ENCODE measurements around the gene ALDH1B1.
"Not testable (repeated sequence)": the region's sequence is repeated elsewhere in the genome, so short reads cannot be mapped to it uniquely, and the experiment has no call there.

Gene ALDH1B1

DNA sequence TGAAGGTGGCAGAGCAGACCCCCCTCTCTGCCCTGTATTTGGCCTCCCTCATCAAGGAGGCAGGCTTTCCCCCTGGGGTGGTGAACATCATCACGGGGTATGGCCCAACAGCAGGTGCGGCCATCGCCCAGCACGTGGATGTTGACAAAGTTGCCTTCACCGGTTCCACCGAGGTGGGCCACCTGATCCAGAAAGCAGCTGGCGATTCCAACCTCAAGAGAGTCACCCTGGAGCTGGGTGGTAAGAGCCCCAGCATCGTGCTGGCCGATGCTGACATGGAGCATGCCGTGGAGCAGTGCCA lies 3.8 kb downstream of the ALDH1B1 start:
- Histone ChIP-seq H3K4me3 (ENCODE audit: severe bottlenecking) (no peak overlapping the region), H3K4me1 (ENCODE audit: insufficient read depth, poor library complexity, severe bottlenecking) (no peaks in the 10 kb centered on the region), H3K27ac (ENCODE audit: poor library complexity, severe bottlenecking) (no peak overlapping the region), H3K27me3 (ENCODE audit: insufficient read depth, poor library complexity, severe bottlenecking) (no peaks in the 10 kb centered on the region), H3K36me3 (ENCODE audit: low read depth) (peaks cover 41% of the 10 kb centered on the region), H3K9me3 (ENCODE audit: severe bottlenecking) (no peaks in the 10 kb centered on the region)
- TF ChIP-seq, protein P1, sequence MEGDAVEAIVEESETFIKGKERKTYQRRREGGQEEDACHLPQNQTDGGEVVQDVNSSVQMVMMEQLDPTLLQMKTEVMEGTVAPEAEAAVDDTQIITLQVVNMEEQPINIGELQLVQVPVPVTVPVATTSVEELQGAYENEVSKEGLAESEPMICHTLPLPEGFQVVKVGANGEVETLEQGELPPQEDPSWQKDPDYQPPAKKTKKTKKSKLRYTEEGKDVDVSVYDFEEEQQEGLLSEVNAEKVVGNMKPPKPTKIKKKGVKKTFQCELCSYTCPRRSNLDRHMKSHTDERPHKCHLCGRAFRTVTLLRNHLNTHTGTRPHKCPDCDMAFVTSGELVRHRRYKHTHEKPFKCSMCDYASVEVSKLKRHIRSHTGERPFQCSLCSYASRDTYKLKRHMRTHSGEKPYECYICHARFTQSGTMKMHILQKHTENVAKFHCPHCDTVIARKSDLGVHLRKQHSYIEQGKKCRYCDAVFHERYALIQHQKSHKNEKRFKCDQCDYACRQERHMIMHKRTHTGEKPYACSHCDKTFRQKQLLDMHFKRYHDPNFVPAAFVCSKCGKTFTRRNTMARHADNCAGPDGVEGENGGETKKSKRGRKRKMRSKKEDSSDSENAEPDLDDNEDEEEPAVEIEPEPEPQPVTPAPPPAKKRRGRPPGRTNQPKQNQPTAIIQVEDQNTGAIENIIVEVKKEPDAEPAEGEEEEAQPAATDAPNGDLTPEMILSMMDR (IDR thresholded peaks at IDR 0.05; ENCODE audit: poor library complexity, severe bottlenecking) = no peak
- DNase-seq (ENCODE audit: low spot score) = no peak
- ATAC-seq (ENCODE audit: low read depth) = no peak

DNA sequence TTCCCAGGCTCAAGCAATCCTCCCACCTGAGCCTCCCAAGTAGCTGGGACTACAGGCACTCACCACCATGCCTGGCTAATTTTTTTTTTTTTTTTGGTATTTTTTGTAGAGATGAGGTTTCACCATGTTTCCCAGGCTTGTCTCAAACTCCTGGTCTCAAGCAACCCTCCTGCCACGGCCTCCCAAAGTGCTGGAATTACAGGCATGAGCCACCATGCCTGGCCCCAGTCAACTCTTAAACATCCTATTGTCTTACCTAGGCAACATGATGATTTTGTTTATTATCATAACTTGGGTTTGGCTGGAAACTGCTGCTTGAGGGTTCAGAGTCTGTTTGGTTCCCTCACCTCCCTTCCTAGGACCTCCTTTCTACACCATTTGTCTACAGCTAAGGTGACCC lies 6.7 kb downstream of the ALDH1B1 start:
- H3K36me3 ChIP-seq (ENCODE audit: low read depth) = peaks cover 38% of the 10 kb centered on the region
- not testable (repeated sequence) for H3K4me1 ChIP-seq (ENCODE audit: insufficient read depth, poor library complexity, severe bottlenecking); H3K27me3 ChIP-seq (ENCODE audit: insufficient read depth, poor library complexity, severe bottlenecking); H3K27ac ChIP-seq (ENCODE audit: poor library complexity, severe bottlenecking); ATAC-seq (ENCODE audit: low read depth); DNase-seq (ENCODE audit: low spot score); H3K9me3 ChIP-seq (ENCODE audit: severe bottlenecking); H3K4me3 ChIP-seq (ENCODE audit: severe bottlenecking)

GRCh38 chr9:38401994-38402393 lies 9.5 kb downstream of the ALDH1B1 start:
- Histone ChIP-seq H3K27ac (ENCODE audit: poor library complexity, severe bottlenecking) (no peak overlapping the region), H3K4me3 (ENCODE audit: severe bottlenecking) (no peak overlapping the region), H3K36me3 (ENCODE audit: low read depth) (peaks cover 10% of the 10 kb centered on the region), H3K4me1 (ENCODE audit: insufficient read depth, poor library complexity, severe bottlenecking) (no peaks in the 10 kb centered on the region), H3K9me3 (ENCODE audit: severe bottlenecking) (no peaks in the 10 kb centered on the region), H3K27me3 (ENCODE audit: insufficient read depth, poor library complexity, severe bottlenecking) (peaks cover 3% of the 10 kb centered on the region)
- TF ChIP-seq, protein P1 (IDR thresholded peaks at IDR 0.05; ENCODE audit: poor library complexity, severe bottlenecking) = no peak
- ATAC-seq (ENCODE audit: low read depth) (no peak), DNase-seq (ENCODE audit: low spot score) (no peak)

GRCh38 chr9:38404314-38404713 lies 11.8 kb downstream of the ALDH1B1 start:
- no peaks in the 10 kb centered on the region for H3K4me1 ChIP-seq (ENCODE audit: insufficient read depth, poor library complexity, severe bottlenecking)
- no peak overlapping the region for H3K27ac ChIP-seq (ENCODE audit: poor library complexity, severe bottlenecking)
- no peaks in the 10 kb centered on the region for H3K9me3 ChIP-seq (ENCODE audit: severe bottlenecking)
- ATAC-seq (ENCODE audit: low read depth) (no peak), DNase-seq (ENCODE audit: low spot score) (no peak)
- TF ChIP-seq, protein P1 (IDR thresholded peaks at IDR 0.05; ENCODE audit: poor library complexity, severe bottlenecking) = no peak
- peaks cover 3% of the 10 kb centered on the region for H3K27me3 ChIP-seq (ENCODE audit: insufficient read depth, poor library complexity, severe bottlenecking)
- no peak overlapping the region for H3K4me3 ChIP-seq (ENCODE audit: severe bottlenecking)
- no peaks in the 10 kb centered on the region for H3K36me3 ChIP-seq (ENCODE audit: low read depth)

GRCh38 chr9:38405785-38406184 lies 13.3 kb downstream of the ALDH1B1 start:
- Histone ChIP-seq H3K27me3 (ENCODE audit: insufficient read depth, poor library complexity, severe bottlenecking) (peaks cover 3% of the 10 kb centered on the region), H3K9me3 (ENCODE audit: severe bottlenecking) (no peaks in the 10 kb centered on the region), H3K36me3 (ENCODE audit: low read depth) (no peaks in the 10 kb centered on the region), H3K4me1 (ENCODE audit: insufficient read depth, poor library complexity, severe bottlenecking) (no peaks in the 10 kb centered on the region), H3K27ac (ENCODE audit: poor library complexity, severe bottlenecking) (no peak overlapping the region), H3K4me3 (ENCODE audit: severe bottlenecking) (no peak overlapping the region)
- ATAC-seq (ENCODE audit: low read depth) = no peak
- TF ChIP-seq, protein P1 (IDR thresholded peaks at IDR 0.05; ENCODE audit: poor library complexity, severe bottlenecking) = no peak
- DNase-seq (ENCODE audit: low spot score) = no peak
